HG02885 (cell line): Measurements from ENCODE around the gene ZFHX2.

Source experiments
- ATAC-seq: cut with Tn5 transposase; IDR thresholded peaks from one replicate; pipeline ENCODE4 v1.9.1; 2021; ENCODE audit warnings: mild to moderate bottlenecking; ENCODE audit not compliant: unreplicated experiment, poor library complexity

ZFHX2 gene

DNA sequence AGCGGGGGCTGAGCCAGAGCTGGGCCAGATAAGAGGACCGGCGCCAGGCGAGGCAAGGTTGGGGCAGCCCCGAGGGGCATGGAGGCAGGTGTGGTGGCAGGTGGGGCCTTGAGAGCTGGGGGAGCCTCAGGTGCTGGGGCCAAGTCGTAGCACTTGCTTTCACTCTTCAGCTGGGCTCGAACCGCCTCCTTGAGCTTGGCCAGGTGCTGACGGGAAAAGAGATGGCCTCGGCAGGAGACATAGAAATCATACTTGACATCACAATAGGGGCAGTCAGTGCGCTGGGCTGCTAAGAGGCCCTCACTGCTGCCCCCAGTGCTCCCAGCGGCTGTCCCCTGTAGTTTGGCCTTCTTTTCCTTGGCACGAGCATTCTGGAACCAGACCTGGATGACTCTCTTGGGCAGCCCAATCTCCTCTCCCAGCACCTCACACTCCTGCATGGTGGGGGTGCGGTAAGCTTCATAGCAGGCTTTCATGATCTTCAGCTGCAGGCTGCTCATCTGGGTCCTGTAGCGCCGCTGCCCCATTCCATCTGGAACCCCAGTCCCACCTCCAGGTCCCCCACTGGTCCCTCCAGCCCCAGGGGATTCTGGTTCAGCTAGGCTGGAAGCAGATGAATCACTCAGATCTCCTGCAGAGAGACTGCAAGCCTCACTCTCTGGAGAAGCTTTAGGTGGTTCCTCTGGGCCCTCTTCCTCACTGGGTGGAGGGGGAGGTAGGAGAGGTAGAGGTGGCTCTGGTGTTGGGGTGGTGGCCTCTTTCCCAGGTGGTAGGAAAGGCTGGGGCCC, 28.1 kb downstream of the ZFHX2 start:
- ATAC-seq, result no peak

- ATAC-seq, result no peak
Observed at GRCh38 chr14:23522643-23523198, 28.8 kb downstream of the ZFHX2 start.

DNA sequence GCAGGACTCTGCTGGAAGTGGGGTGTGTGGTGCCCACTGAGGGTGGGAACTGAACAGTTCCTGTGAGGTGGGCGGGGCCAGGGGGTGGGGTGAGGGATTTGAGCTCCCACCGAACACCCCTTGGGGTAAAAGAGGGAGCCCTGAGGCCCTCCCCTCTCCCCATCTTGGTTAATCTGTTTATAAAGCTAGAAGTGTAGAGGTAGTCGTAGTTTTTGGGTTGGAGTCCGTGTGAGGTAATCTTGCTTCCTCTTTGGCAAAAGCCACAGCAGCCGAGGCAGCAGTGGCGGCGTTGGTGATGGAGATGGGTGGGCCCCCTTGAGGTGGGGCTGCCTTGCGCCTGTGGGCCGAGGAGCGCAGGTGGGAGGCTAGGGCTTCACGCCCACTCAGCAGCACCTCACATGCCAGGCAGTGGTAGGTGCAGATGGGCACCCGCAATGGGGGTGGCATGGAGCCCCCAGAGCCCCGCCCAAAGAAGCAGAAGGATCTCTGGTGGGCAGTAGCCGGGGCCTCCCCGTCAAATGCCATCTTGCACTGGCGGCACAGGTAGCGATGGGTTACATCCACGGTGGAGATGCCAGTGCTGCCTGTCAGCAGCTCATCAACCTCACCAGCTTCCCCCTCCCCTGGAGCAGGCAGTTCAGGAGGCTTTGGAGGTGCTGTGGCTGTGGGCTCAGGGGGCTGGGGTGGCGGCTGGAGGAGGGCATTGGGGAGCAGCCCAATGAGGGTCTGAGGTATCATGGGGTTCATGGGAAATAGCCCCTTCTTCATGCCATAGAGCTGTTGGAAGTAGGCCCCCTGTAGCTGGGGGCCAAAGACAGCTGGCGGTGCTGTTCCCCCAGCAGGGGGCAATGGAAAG, 29.6 kb downstream of the ZFHX2 start:
- no peak for ATAC-seq

- no peak for ATAC-seq
Observed at GRCh38 chr14:23520899-23521533, 30.5 kb downstream of the ZFHX2 start.

GRCh38 chr14:23518709-23519108, 32.9 kb downstream of the ZFHX2 start:
- no peak for ATAC-seq

GRCh38 chr14:23517650-23518326, 33.8 kb downstream of the ZFHX2 start:
- no peak for ATAC-seq

DNA sequence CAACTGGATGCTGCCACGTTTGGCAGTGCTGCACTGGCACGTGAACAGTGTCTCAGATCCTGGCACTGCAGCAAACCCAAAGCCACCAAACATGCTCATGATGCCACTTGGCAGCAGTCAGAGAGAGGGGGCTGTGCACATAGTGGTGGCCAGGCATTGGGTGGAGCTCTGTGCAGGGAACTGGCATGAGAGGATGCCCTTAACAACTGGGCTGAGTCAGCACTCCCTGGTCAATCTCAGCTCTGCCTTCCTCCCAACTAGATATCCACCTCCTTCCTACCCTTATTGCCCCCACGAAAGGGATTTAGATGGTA, 37.0 kb downstream of the ZFHX2 start:
- no peak for ATAC-seq

- no peak for ATAC-seq
Observed at GRCh38 chr14:23513818-23514643, 37.5 kb downstream of the ZFHX2 start.

- ATAC-seq, result no peak
Observed at GRCh38 chr14:23513005-23513817, 38.4 kb downstream of the ZFHX2 start.

DNA sequence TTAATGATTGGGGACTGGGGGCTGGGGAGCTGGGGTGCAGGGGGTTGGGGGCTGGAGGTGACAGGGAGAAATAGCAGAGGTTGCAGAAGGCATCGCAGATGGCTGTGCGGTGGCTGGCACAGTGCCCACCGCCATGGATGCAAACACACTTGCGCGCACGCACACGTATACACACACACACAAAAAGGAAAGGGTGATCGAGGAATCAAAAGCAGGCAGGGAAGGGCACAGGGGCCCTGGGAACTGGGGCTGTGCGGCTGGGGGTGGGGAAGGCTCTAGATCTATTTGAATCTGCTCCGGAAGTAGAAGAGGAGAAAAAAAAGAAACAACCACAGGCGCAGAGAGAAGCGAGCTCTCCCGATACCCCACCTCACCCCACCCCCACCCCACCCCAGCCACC, 39.4 kb downstream of the ZFHX2 start:
- ATAC-seq, result no peak

DNA sequence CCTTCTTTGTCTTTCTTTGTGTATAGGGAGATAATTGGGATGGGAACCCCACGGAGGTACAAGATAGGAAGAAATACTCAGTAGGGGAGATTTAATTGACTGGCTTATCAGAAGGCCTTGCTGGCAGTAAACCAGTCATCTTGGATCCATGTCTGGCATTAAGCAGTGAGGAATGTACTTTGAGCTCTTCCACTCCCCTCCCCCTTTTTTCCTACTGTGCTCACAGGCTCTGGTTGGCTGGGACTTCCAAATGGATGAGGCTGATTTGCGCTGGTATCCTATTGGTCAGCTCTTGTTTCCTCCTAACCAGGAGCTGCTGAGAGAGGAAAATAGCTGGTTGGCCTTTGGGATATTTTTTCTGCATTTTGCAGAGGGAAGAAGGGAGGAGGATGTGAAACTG, 57.3 kb downstream of the ZFHX2 start:
- no peak for ATAC-seq

- ATAC-seq, result no peak
Observed at GRCh38 chr14:23492618-23493272, 58.8 kb downstream of the ZFHX2 start.

GRCh38 chr14:23487216-23487615, 64.3 kb downstream of the ZFHX2 start:
- no peak for ATAC-seq

DNA sequence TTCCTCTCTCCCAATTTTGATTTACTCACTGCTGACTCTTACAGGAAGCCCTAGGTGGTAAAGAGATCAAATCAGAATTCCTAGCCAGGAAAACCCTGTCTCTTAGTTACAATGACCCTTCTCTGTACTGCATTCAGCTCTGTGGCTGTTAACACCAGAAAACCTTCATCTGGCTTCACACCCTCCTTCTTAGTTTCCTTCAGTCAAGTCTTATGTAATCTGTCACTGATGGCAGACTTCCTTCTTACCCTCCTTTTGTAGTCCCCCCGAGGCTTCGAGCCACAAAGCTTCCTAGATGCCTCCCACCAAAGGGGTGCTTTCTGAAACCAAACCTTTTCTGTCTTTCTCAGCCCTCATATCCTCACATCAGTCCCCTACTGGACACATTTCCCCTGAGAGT, 65.5 kb downstream of the ZFHX2 start:
- ATAC-seq, result no peak

DNA sequence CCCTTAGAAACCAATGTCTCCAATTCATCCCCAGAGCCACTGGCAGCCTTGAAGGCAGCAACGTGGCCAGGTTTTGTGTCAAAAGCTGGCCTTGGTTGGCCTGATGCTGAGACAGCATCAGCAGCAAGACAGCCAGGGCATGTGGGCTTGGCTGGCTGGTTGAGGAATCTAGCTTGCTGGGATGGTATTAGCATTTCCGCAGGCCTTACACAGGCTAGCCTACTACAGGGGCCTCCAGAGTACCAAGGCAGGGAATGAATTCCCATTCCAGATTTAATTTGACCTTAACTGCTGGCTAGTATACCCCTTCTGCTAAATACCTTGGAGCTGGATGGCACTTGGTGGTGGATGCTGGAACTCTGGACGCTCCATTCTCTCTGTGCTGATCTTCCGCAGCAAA, 66.2 kb downstream of the ZFHX2 start:
- no peak for ATAC-seq

- no peak for ATAC-seq
Observed at GRCh38 chr14:23483236-23483854, 68.2 kb downstream of the ZFHX2 start.

- no peak for ATAC-seq
Observed at GRCh38 chr14:23482823-23483148, 68.8 kb downstream of the ZFHX2 start.
